Testis (tissue), 3 donors: Measurements from ENCODE around the gene SNRPB. TPM values are rescaled to one million over a fixed set of nuclear protein-coding genes. Genes with fewer than 3 reads are reported as not detected.

Experiments
- DNase-seq: peaks from one replicate; pipeline ENCODE4 v3.0.0-alpha.2; 2019
- H3K27ac ChIP-seq, 2 donors: fragments of 200-600 bp; sonication (generic); one replicate each; pipeline ENCODE4 v1.5.1; 2019
- H3K27me3 ChIP-seq: fragments of 200-600 bp; sonication (generic); one replicate; pipeline ENCODE4 v1.5.1; 2019
- H3K36me3 ChIP-seq: fragments of 200-600 bp; sonication (generic); one replicate; pipeline ENCODE4 v1.5.1; 2017; ENCODE audit warnings: low read depth; ENCODE audit errors: missing control alignments
- H3K4me1 ChIP-seq: fragments of 200-600 bp; sonication (generic); one replicate; pipeline ENCODE4 v1.5.1; 2019
- H3K4me3 ChIP-seq, 2 donors: fragments of 200-600 bp; sonication (generic); one replicate each; pipeline ENCODE4 v1.5.1; 2017 to 2019
- H3K9me3 ChIP-seq: fragments of 200-600 bp; sonication (generic); one replicate; pipeline ENCODE4 v1.5.1; 2017
- POLR2A ChIP-seq: fragments of 450-650 bp; IDR thresholded peaks from one replicate; pipeline ENCODE4 v1.6.1; 2017; ENCODE audit warnings: antibody characterized with exemption, mild to moderate bottlenecking, moderate library complexity
- WGBS, 2 donors: methylation state at CpG; one replicate each; pipeline ENCODE4 v1.1.5; 2018; 5-methylcytosine and 5-hydroxymethylcytosine counted together
- intact Hi-C: fragments of 100-400 bp; cut with DNase I; formaldehyde crosslinking; loops from one replicate; pipeline ENCODE4 v1.15.1; 2023; ENCODE audit warnings: low total_unique reads
- polyA plus RNA-seq: library from polyadenylated mRNA; stranded (reverse); fragments of 350-450 nt; fragmentation: Illumina TruSeq; extraction: RNeasy Lipid Tissue Mini Kit (QIAGEN cat#74804); gene quantifications from one replicate; pipeline ENCODE4 v1.2.3, GENCODE V29; 2014; ENCODE audit warnings: low read depth, low replicate concordance; ENCODE audit not compliant: insufficient read depth
- total RNA-seq, 2 donors: library from RNA; depleted of rRNA; stranded (reverse); fragments of >200 nt; gene quantifications; one replicate each; pipeline ENCODE4 v1.2.3, GENCODE V29; 2016
- TF ChIP-seq, protein P1 (sequence below), 3 experiments: fragments of 450-650 bp in 2 of 3; fragments of 200-600 bp in 1 of 3; sonication (generic) in 1 of 3; IDR thresholded peaks; one replicate each; pipeline ENCODE4 v1.5.1; 2016 to 2019; ENCODE audit warnings: antibody characterized with exemption in 3 of 3, mild to moderate bottlenecking in 2 of 3, moderate library complexity in 1 of 3

The SNRPB gene
- total and polyA plus RNA-seq, 3 donors from 2014 or later, result 140 to 207 (median 171) TPM

DNA sequence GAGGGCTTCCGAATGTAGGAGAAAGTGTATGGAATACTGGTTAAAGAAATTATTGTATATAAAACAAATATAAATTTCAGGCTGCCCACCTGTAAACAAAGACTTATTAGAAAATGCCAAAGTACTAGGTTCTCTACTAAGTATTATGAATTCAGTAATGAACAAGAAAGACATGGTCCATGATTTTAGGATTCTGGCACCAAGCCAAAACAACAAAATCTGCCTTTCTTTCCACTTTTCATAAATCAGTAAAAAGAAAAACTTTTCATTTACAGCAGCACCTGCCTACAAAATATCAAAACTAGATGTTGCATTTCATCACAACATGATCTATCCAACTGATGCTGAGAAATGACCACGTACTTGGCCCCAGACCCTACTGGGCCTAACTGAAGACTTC is 14.5 kb upstream of the SNRPB start:
- Histone ChIP-seq H3K27me3 (no peaks in the 10 kb centered on the region), H3K27ac (no peak overlapping the region), H3K4me3 (no peak overlapping the region), H3K9me3 (no peaks in the 10 kb centered on the region), H3K4me1 (no peaks in the 10 kb centered on the region), H3K36me3 (no peaks in the 10 kb centered on the region)
- WGBS, 2 donors, result 94 to 98% methylated on average over 2 of the region's 2 CpGs
- intact Hi-C loops, result no loop called here
- DNase-seq, result no peak
- TF ChIP-seq, protein P1, sequence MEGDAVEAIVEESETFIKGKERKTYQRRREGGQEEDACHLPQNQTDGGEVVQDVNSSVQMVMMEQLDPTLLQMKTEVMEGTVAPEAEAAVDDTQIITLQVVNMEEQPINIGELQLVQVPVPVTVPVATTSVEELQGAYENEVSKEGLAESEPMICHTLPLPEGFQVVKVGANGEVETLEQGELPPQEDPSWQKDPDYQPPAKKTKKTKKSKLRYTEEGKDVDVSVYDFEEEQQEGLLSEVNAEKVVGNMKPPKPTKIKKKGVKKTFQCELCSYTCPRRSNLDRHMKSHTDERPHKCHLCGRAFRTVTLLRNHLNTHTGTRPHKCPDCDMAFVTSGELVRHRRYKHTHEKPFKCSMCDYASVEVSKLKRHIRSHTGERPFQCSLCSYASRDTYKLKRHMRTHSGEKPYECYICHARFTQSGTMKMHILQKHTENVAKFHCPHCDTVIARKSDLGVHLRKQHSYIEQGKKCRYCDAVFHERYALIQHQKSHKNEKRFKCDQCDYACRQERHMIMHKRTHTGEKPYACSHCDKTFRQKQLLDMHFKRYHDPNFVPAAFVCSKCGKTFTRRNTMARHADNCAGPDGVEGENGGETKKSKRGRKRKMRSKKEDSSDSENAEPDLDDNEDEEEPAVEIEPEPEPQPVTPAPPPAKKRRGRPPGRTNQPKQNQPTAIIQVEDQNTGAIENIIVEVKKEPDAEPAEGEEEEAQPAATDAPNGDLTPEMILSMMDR (IDR thresholded peaks at IDR 0.05), result no peak
- no peak for TF ChIP-seq POLR2A

- Histone ChIP-seq H3K27ac (no peak overlapping the region), H3K36me3 (no peaks in the 10 kb centered on the region), H3K4me3 (no peak overlapping the region), H3K4me1 (no peaks in the 10 kb centered on the region), H3K27me3 (no peaks in the 10 kb centered on the region), H3K9me3 (no peaks in the 10 kb centered on the region)
- intact Hi-C loops, result no loop called here
- TF ChIP-seq, protein P1 (IDR thresholded peaks at IDR 0.05), result no peak
- TF ChIP-seq POLR2A, result no peak
- no peak for DNase-seq
- 94 to 96% methylated on average over 11 to 12 of the region's 12 CpGs for WGBS, 2 donors
Measured at GRCh38 chr20:2483504-2483903, 12.9 kb upstream of the SNRPB start.

DNA sequence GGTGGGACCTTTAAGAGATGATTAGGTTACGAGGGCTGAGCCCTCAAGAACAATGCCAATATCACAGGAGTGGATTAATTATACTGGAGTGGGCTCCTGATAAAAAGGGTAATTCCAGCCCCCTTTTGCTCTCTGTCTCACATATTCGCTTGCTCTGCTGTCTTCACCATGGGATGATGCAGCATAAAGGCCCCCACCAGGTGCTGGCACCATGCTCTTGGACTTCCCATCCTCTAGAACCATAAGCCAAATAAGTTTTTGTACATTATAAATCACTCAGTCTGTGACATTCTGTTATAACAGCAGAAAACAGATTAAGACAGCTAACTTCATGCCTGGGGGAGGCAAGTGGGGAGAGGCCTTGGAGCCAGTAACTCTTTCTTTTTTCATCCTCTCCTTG is 9.8 kb upstream of the SNRPB start:
- H3K4me1 ChIP-seq, result no peaks in the 10 kb centered on the region
- H3K27ac ChIP-seq, result no peak overlapping the region
- no peak for DNase-seq
- TF ChIP-seq POLR2A, result no peak
- TF ChIP-seq, protein P1 (IDR thresholded peaks at IDR 0.05), result no peak
- intact Hi-C loops, result no loop called here
- H3K27me3 ChIP-seq, result no peaks in the 10 kb centered on the region
- no peak overlapping the region for H3K4me3 ChIP-seq
- H3K36me3 ChIP-seq, result no peaks in the 10 kb centered on the region
- 93 to 98% methylated on average over 2 of the region's 2 CpGs for WGBS, 2 donors
- no peaks in the 10 kb centered on the region for H3K9me3 ChIP-seq

DNA sequence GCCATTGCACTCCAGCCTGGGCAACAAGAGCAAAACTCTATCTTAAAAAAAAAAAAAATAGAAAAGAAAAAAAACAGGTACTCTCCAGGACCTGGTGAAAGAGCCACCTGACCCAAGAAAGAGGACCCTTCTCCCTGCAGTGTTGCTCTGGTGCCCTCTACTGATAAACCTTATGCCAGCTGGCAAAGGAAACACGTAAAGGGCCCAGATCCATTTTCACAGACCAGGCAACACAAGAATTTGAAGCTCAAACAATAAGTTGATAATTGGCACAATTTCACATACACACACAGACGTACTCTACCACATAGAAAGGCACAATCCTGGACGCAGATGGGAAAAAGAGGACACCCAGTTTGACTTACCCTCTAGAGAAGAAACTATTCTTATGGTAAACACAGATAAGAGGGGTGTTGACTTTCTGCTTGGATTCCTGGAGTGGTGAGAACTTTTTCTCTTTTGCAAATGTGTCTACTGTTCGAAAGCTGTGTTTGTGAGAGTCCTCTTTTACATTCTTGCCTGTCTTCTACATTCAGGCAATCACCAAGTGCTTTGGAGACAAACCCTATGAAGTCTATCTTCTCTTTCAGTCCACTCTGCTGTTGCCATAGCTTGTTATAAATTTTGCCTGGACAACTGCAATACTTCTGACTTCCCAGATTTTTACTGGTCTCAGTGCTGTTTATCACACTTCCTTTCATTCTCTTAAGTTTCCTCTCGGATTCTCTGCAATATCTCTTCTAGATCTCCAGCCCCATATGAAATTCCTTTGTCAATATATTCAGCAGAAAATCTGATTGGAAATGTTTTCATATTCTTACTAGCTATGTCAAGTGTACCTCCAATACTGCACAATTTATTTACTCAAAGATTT is 6.4 kb upstream of the SNRPB start:
- Histone ChIP-seq H3K27me3 (no peaks in the 10 kb centered on the region), H3K9me3 (no peaks in the 10 kb centered on the region), H3K4me1 (no peaks in the 10 kb centered on the region), H3K27ac (no peak overlapping the region), H3K36me3 (no peaks in the 10 kb centered on the region), H3K4me3 (no peak overlapping the region)
- intact Hi-C loops, result no loop called here
- WGBS, 2 donors, result 93 to 94% methylated on average over 5 of the region's 5 CpGs
- TF ChIP-seq, protein P1 (IDR thresholded peaks at IDR 0.05), result no peak
- no peak for TF ChIP-seq POLR2A
- no peak for DNase-seq
